ENCODE results near the gene RMND5A.
A peak's percentile ranks its signal among the peaks of the same experiment; 100 is the strongest.
"Not testable (repeated sequence)": the region's sequence is repeated elsewhere in the genome, so short reads cannot be mapped to it uniquely, and the experiment has no call there.

Gene RMND5A

GRCh38 chr2:86719637-86720539, at the start of gene RMND5A:
TSS of gene RMND5A (plus strand) at chr2:86720291. CDS start at chr2:86720668, 377 bp downstream.
- Histone ChIP-seq H2AFZ (ENCODE audit: low read depth) (peak within 1 kb of the TSS; percentile 47), H3K9ac (peak within 1 kb of the TSS; percentile 83), H3K4me2 (peak within 1 kb of the TSS; percentile 62; the same call in 1 of the 2 replicates), H3K79me2 (ENCODE audit: insufficient read depth, low read depth) (peaks cover 16% of the 10 kb centered on the region), H3K27ac (peak within 1 kb of the TSS; percentile 87)
- H3K4me1 ChIP-seq (ENCODE audit: low read depth, poor library complexity, severe bottlenecking); H3K4me3 ChIP-seq (IDR thresholded peaks at IDR 0.05; ENCODE audit: insufficient read depth, low read depth, low read length); H3K27me3 ChIP-seq (ENCODE audit: insufficient read depth, low read depth); H4K20me1 ChIP-seq (ENCODE audit: insufficient read depth); H3K36me3 ChIP-seq (ENCODE audit: insufficient read depth): not testable (repeated sequence)

GRCh38 chr2:86671337-86671981, 48.6 kb upstream of the RMND5A start:
- H3K36me3 ChIP-seq (ENCODE audit: insufficient read depth): no peaks in the 10 kb centered on the region
- TF ChIP-seq CTCF (conservative IDR thresholded peaks at IDR 0.05; ENCODE audit: low read depth, low read length): no peak
- no peak overlapping the region for H2AFZ ChIP-seq (ENCODE audit: low read depth)
- H3K27ac ChIP-seq: no peak overlapping the region
- no peaks in the 10 kb centered on the region for H3K4me1 ChIP-seq (ENCODE audit: low read depth, poor library complexity, severe bottlenecking)
- H3K4me3 ChIP-seq (IDR thresholded peaks at IDR 0.05; ENCODE audit: insufficient read depth, low read depth, low read length): no peak overlapping the region
- H3K4me2 ChIP-seq: no peak overlapping the region
- no peaks in the 10 kb centered on the region for H4K20me1 ChIP-seq (ENCODE audit: insufficient read depth)
- H3K9ac ChIP-seq: no peak overlapping the region
- no peaks in the 10 kb centered on the region for H3K27me3 ChIP-seq (ENCODE audit: insufficient read depth, low read depth)
- no peaks in the 10 kb centered on the region for H3K79me2 ChIP-seq (ENCODE audit: insufficient read depth, low read depth)

- no peaks in the 10 kb centered on the region for H3K4me1 ChIP-seq (ENCODE audit: low read depth, poor library complexity, severe bottlenecking)
- H3K36me3 ChIP-seq (ENCODE audit: insufficient read depth): no peaks in the 10 kb centered on the region
- no peak overlapping the region for H3K4me2 ChIP-seq
- H2AFZ ChIP-seq (ENCODE audit: low read depth): no peak overlapping the region
- no peak for TF ChIP-seq CTCF (conservative IDR thresholded peaks at IDR 0.05; ENCODE audit: low read depth, low read length)
- H3K79me2 ChIP-seq (ENCODE audit: insufficient read depth, low read depth): no peaks in the 10 kb centered on the region
- H4K20me1 ChIP-seq (ENCODE audit: insufficient read depth): no peaks in the 10 kb centered on the region
- no peak overlapping the region for H3K9ac ChIP-seq
- H3K4me3 ChIP-seq (IDR thresholded peaks at IDR 0.05; ENCODE audit: insufficient read depth, low read depth, low read length): no peak overlapping the region
- no peaks in the 10 kb centered on the region for H3K27me3 ChIP-seq (ENCODE audit: insufficient read depth, low read depth)
- H3K27ac ChIP-seq: no peak overlapping the region
Observed at GRCh38 chr2:86672027-86672545, 48.0 kb upstream of the RMND5A start.

GRCh38 chr2:86673011-86673410, 47.1 kb upstream of the RMND5A start:
- Histone ChIP-seq H3K4me2 (no peak overlapping the region), H2AFZ (ENCODE audit: low read depth) (no peak overlapping the region), H3K27ac (no peak overlapping the region), H3K79me2 (ENCODE audit: insufficient read depth, low read depth) (no peaks in the 10 kb centered on the region), H3K27me3 (ENCODE audit: insufficient read depth, low read depth) (no peaks in the 10 kb centered on the region), H3K36me3 (ENCODE audit: insufficient read depth) (no peaks in the 10 kb centered on the region), H4K20me1 (ENCODE audit: insufficient read depth) (no peaks in the 10 kb centered on the region), H3K9ac (no peak overlapping the region), H3K4me3 (IDR thresholded peaks at IDR 0.05; ENCODE audit: insufficient read depth, low read depth, low read length) (no peak overlapping the region), H3K4me1 (ENCODE audit: low read depth, poor library complexity, severe bottlenecking) (no peaks in the 10 kb centered on the region)
- no peak for TF ChIP-seq CTCF (conservative IDR thresholded peaks at IDR 0.05; ENCODE audit: low read depth, low read length)
